Stimulated activated CD8-positive, alpha-beta memory T cell treated with anti-CD3 and anti-CD28 coated beads, Interleukin-7, amount 100 ng/mL, for 4 hours (primary cell): ENCODE data around the gene EBF3.

Experiments
- DNase-seq, 2 donors: peaks; one replicate each; pipeline ENCODE4 v3.0.0-alpha.2; 2020; ENCODE audit warnings: low read depth in 2 of 2

The EBF3 gene

DNA sequence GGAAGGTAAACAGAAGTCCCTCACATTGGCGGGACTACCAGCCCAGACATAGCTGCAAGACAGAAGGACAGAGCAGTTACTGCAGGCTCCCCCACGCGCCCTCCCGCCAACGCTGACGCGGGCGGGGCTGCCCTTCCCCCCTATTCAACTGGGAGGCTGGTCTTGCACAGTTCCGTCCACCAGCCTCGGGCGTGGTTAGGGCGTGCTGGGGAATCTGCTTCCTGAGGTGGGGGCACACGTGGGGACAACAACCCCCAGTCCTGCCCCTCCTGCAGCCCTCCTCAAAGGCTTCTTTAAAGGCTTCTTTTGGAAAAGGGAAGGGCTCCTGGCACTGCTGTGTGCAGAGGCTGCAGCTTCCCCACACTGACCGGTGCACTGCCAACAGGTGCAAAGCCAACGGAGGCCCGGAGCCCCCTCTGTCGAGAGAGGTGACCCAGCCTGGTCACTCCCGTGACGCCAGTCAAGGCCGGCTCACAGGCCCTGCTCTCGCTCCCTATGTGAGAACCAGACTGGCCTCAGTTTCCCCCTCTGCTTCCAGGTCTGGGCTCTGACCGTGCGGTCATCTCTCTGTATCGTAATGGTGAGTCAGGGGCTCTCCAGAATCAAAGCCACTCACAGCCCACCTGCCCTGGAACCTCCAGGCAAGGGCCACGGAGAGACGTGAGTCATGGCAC is 126.0 kb downstream of the EBF3 start:
- no peak for DNase-seq

DNA sequence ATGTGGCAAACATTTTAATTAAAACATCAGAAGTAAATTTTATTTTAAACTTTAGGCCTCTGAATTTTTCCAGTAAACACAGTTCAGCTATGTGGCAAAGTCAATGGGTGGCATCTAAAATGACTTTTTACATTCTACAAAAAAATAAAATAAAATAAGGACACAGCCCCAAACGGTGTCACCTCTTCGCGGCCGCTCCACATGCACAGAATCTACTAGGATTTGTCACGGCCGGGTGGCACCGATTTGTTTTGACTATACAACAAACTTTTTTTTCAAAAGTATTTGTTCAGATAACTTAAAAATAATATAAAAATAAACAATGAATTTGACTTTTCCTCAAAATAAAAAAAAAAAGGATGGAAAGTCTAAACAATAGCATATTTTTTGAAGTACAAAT is 127.8 kb downstream of the EBF3 start:
- no peak for DNase-seq

DNA sequence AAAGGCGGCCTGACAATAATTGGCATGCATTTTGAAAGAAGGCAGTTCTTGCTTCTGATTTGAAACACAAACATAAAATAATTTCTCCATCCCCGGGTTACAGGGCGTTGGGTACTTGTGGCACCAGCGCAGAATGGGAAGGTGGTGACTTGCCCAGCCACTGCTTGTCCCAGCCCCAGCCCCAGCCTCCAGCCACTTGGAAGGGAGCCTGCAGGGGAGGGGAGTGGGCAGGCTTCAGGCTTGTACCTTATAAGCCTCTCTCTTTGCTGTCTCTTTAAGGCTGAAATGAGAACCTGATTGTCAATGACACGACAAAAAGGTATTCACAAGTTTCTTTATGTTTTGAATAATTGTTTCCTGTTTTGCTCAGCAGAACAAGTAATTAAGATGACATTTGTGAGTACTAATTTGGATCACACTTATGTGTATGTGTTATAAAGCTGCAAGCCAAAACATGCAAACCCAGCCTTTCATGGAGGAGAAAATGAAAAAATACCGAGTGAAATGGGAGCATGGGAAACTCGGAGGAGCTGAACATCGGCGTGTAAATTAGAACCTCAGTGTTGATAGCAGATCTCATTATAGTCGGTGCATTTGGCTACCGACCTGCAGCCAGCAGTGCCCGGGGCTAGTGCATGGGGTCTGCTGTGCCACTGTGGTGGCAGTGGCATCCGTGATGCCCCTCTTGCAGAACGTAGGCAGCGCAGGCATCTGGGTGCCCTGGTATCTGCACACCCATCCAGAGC is 129.9 kb downstream of the EBF3 start:
- DNase-seq: no peak

DNA sequence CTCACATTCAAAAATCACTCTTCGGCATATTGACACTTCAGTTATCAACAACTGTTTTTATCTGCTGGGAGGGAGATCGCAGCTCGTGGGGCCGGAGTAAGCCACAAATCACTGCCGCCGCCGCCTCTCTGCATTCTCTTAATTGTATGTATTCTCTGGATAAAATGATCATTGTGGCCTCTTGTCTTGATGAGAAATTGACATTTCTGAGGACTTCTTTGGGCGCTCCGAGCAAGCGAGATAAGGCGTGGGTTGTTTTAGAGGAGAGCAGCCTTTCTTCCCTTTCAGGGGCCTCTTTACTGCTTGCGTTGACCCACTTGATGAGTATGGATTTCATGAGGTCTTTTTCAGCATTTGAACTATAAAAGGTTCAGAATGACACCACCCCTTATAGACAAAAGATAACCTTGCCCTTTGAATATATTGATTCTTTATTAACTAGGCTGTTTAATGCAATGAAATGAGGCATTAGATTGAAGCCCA is 130.6 kb downstream of the EBF3 start:
- DNase-seq: no peak

DNA sequence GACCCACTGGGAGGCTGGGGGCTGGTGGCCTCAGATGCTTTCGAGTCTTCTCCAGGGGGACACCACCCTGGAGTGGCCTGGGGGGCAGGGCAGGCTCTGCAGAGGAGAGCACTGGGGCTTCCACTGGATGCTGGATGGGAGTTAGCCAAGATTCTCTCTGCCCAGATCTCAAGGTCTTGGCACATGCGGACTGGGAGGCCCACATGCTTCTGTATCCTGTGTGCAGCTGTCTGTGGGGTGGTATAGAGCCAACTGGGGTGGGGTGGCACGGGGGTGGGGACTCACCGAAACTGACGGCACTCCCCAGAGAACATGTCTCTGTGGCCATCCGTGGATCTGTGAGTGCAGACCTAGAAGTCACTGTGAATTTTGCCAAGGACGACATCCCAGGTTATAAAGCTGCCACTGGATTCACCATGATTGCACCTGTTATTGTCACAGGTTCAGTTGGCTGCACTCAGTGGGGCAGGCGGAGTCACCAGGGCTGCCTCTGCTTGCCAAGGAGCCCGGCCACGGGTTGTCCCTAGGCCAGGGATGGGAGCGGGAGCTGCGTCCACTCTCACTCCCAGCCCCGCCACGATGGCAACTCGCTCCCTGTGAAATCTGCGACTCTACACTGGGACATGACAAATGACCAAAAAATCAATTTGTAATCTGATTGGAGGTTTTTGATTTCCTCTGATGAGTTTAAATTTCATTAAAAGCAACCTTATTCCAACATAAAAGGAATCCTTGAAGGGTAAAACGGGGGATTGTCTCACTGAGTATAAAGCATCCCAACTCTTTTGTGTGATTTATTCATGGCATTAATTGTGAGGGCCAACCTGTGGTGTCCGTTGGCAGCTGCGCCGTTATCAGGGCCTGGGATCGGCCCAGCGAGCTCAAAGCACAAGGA is 131.3 kb downstream of the EBF3 start:
- DNase-seq: no peak

DNA sequence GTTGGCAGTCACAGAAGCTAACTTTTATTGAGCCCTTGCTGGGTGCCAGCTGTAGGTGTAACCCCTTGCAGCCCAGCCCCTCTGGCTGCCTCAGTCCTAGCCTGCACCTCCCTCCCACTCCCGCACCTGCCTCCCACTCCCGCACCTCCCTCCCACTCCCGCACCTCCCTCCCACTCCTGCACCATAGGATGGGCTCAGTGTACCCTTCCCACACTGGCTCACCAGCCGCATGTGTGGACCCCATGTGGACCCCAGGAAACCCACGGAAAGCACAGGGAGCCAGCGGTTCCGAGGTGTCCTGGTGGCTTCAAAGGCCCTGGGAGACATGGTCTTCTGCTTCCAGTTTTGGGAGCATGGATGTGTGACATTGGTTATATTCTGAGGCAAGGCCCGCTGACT is 132.9 kb downstream of the EBF3 start:
- DNase-seq: no peak

DNA sequence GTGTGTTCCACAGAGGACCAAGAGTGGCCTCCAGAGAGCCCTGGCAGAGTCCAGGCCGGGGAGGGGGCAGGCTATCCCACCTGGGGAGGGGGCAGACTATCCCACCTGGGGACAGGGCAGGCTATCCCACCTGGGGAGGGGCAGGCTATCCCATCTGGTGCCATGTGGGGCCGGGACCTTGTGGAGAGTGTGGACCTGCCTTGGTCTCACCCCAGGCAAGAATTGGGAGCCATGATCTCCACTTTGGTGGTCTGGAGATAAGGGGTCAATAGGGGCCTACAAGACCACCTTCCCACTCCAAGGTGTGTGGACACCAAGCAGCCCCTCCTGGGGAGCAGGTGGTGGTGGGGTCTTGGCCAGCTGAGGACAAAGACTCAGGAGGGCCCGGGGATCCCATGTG is 138.2 kb downstream of the EBF3 start:
- DNase-seq: no peak

DNA sequence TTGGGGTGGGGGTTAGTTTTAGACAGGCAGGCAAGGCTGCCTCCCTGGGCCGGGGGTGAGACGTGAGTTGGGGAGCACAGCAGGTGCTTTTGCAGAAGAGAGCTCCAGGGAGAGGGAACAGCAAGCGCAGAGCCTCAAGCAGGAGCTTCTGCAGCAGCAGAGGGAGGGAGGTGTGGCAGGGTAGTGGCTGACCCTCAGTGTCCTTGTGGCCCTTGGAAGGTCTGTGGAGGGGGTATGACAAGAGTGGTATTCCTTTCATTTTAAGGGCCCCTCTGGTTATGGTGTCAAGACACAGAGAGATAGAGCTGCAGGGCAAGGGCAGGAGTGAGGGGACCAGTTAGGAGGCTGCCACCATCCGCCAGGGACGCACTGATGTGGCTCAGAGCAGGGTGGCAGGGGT is 138.9 kb downstream of the EBF3 start:
- DNase-seq: no peak

DNA sequence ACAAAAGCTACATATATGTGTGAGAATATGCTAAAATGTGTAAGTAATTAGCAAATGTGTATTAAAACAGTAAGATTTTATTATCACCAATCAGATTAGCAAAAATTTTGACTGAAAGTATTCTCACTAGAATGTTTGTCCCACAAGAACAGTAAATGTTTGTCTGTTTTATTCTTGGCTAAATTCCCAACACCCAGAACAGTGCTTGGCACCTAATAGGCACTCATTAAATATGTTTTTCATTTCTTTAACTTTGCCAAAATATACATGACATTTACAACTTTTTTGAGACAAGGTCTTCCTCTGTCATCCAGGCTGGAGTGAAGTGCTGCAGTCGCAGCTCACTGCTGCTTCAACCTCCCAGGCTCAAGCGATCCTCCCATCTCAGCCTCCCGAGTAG is 143.6 kb downstream of the EBF3 start:
- DNase-seq: no peak

DNA sequence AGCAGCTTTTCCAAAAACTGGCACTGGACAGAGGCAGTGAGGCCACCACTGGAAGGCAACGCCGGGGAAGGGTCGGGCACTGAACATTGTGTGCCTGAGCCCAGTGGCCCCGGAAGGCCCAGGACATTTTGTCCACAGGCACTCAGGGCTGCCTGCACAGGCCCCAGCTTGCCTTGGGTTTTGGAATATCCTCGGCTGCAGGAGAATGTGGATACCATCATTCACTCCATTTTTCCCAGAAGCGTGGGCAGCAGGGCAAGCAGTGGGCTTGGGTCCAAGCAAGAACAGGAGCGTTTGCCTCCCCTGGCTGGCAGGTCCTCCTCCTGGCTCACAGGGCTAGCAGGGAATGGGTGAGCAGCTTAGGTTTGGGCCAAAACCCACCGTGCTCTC is 147.4 kb downstream of the EBF3 start:
- DNase-seq: no peak

DNA sequence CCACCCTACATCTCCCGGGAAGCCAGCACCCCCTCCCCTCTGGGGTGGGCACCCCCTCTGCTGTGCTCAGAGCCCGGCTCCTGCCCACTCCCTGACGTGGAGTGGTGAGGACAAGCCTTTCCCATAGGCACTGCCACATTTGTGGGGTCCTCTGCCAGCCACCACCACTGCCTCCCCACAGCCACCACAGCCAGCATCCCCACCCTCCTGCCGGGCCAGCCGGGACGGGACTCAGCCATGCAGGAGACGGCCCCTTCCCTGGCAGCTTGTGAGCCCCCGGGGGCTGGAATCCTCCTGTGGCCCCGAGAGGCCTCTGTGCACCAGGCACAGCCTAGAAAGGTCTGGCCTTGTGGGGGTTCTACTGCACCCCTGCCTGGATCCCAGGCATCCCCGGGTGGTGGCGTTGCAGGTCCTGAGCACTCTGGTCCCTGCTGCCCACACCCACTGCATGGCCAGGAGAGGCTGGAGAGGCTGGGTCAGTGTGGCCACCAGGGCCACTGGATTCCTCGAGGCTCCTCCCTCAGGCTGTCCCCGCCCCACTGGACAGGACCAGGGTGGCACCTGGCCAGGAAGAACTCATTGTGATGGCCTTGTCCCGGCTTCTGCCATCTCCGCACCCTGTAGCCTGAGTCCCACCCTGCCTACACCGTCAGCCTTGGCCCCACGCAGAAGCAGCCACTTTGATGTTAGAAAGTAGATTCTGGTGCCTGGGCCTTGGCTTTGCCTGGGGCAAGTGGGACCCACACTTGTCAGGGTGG is 148.0 kb downstream of the EBF3 start:
- no peak for DNase-seq

DNA sequence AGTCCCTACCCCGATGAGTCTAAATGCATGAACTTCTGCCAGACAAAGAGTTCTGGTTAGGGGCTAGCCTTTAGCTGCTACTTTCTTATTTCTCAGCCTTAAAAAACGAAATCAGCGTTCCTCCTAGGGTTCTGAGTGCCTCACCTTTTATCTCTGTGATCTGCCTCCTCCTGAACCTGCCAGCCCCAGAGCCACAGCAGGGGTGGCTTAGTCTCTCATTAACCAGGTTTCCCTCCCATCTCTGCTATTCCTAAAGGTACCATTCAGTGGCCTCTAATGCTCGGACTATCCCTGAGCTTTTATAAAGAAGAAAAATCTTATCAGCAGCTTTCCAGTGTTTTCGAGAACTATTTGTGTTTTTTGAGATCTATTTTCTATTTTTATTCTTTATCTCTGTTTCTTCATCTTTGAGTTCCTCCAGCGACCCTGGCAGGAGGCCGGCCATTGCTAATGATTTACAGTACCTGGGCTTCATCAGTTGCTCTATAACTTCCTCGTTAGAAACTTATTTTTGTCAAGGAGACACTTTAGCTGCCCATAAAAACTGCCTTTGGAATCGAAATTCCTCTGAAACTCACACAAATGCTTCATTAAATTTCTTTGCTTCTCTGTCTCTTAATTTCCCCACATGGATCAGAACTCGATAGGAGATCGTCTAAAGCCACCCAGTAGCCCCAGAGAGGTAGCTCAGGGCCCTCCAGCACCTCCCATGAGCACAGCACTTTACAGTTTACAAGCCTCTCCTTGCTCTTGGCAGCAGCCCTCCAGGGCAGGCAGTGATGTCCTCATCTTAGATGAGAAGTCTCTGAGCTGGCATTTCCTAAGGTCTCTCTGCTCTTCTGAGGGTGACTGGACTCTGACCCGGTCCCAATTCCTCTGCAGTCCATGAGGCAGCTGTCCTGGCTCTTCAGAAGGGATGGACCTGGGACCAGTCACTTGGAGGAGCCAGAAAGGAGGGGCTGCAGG is 149.1 kb downstream of the EBF3 start:
- no peak for DNase-seq

DNA sequence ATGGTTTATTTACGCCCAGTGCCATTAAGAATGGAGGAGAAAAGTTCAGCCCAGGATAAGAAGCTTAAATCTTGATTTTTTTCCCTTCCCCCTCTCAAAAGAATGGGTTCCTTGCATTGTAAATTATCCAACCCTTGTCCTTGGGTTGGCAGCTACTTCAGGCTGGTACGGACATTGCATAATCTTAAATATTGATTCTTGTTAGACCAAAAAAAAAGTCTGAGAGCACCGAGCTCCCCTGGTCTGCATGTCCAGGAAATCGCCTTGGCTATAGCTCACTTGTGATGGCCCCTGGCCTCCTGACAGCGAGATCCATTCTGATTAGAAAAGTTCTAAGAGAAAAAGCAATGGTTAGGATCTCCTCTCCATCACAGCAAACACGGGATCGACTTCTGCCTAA is 151.7 kb downstream of the EBF3 start:
- DNase-seq: no peak

DNA sequence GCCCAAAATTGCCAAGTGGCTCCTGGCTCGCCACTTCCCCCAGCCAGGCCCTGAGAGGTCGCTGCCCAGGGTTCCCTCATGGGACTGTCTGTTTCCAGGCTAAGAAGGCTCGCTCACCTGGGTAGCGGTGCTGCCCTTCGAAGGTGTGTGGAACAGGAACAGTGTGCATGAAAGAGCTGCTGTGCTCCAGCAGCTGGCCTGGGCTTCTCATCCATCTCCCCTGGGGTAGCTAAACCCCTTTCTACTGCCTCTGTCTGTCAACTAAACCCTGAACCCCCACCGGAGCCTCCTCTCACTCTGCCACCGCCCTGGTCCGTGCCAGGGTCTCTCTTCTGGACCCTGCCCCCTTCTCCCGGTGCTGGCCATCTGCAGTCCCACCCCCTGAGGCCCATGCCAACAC is 152.9 kb downstream of the EBF3 start:
- no peak for DNase-seq

DNA sequence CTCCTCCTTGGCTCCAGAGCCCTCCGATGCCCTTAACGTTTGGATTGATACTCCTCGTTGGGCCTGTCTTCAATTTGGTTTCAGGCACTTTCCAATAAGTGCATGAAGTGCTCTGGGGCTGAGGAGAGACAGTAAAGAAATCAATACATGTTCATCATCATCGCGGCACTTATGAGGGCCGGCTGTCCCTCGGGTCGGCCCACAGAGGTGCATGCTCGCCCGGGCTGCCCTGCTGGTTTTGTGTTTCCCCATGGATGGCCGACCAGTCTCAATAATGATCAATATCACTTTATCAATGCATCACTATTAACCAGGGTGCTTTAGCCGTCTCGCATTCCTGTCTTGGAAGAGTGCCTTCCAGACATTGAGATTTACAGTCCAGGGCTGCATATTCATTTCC is 154.2 kb downstream of the EBF3 start:
- no peak for DNase-seq

DNA sequence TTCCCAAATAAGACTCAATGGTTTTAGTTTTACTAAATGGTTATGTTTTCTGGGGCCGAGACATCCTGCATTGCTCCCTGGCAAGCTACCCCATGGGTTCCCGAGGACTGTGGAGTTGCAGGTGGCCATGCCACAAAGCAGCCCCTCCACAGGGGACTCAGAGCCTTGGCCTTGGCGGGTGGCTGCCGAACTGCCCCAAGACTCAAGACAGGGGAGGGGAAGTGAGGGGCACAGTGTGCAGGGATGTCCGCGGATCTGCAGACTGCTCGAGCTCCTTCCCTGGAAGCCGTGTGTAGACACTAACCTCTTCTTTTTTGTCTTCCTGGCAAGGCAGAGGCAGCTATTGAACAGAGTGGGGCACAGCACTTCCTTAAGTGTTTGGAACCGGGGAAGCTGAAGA is 154.6 kb downstream of the EBF3 start:
- no peak for DNase-seq

DNA sequence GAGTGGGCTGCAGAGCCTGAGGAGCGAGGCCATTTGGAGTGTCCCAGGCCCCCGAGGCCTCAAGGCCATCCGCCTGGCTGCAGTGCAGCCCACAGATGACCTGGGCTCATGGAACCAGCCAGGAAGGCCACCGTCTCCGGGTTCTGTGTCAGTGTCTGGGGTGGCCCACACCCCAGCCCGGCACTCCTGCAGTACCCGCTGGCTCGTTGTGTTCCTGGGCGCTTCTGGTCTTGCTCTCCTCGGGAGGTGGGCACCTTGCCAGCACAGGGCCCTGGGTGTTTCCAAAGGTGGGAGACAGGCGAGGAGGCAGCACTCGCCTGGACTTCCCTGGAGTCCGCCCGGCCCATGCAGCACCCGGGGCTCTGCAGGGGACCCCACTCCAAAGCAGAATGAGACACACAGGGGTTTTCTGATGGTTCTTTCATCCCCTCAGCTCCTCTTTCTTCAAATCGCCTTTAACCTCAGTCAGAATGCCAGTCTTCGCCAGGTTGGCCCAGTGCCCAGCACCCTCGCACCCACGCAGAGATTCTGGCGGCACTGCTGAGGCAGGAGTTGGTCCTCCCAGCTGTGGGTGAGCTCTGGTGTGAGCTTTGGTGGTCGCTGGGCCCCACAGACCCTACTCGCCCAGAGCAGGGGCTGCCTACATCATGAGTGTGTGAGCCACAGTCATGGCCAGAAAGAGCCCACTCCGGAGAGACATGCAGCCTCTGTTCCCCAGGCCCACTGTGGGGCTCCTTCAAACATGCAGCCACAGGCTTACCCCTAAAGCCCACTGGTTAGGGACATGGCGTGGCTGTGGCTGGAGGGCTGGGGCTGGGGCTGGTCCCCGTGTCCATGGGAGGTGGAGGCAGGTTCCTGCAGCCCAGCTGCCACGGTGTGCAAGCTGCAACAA is 155.7 kb downstream of the EBF3 start:
- no peak for DNase-seq

DNA sequence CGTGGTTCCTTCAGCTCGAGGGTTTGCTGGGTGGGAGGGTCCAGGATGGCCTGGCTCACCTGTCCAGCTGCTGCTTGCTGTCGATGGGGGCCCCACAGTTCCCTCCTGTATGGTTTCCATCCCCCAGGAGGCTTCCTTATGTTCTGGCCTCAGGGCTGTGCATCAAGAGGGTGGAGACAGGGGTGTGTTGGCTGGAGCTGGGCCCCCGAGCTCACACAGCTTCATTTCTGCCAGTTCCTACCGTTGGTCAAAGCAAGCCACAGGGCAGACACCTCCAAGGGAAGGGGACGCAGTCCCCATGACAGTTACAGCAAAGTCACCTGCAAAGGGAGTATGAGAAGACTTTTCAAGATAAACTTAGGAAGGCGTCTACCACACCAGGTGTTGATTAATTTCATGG is 156.9 kb downstream of the EBF3 start:
- no peak for DNase-seq

DNA sequence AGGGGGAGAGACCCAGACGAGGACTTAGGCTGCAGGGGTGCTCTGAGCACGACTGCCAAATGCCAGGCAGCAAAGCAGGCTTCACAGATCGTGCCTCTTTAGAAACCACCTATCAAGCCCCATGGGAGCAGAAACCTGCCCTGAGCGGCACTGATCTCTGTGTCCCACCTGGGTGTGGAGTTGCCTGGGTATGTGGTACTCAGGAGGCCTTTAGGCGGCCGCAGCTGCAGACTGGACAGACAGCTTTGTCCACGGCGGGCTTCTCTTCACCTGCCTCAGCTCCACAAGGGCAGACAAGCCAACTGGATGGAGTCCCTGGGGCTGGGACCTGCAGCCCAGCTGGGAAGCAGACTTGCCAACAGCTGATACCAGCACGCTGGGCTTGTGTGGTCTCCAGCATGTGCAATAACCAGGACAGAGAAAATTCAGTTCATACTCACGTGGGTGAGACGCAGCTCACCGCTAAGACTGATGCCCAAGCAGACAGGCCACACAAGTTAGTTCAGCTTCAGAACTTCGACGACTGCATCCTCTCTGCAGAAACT is 163.2 kb downstream of the EBF3 start:
- no peak for DNase-seq
